Hindlimb muscle (tissue), 1 donor: ENCODE data around the gene ADAMTSL3. TPM values are rescaled to one million over a fixed set of nuclear protein-coding genes. Genes with fewer than 3 reads are reported as not detected.

ENCODE experiments used
- DNase-seq: peaks from one replicate; pipeline ENCODE4 v3.0.0-alpha.2; 2013
- polyA plus RNA-seq: library from polyadenylated mRNA; unstranded; fragments of 120-200 nt; gene quantifications from one replicate; pipeline ENCODE4 v1.2.1, GENCODE V29; 2013; ENCODE audit not compliant: insufficient read length

The ADAMTSL3 gene
- polyA plus RNA-seq, 1 donor, result 28.7 TPM

- DNase-seq, result no peak
These were observed 1.3 kb downstream of the ADAMTSL3 start for GRCh38 chr15:83655237-83655616.

- no peak for DNase-seq
These were observed 2.3 kb downstream of the ADAMTSL3 start for GRCh38 chr15:83656192-83656591.

GRCh38 chr15:83656943-83657528 is 3.1 kb downstream of the ADAMTSL3 start:
- no peak for DNase-seq

GRCh38 chr15:83657549-83657948 is 3.6 kb downstream of the ADAMTSL3 start:
- no peak for DNase-seq

- DNase-seq, result no peak
These were observed 4.8 kb downstream of the ADAMTSL3 start for GRCh38 chr15:83658430-83659416.

DNA sequence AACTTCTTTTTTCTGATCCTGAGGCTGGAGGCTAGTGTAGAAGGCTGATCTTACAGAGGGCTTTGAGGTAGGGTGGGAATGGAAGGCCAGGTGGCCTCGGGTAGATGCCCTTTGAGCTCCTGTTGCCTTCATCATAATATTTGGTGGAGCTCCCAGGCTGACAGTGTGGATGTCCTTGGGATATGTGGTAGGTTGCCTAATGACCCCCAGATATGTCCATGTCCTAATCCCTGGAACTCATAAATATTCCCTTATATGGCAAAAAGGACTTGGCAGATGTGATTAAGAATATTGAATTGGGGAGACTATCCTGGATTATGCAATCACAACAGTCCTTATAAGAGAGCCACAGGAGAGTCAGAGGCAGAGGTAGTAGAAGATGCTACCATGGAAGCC is 5.5 kb downstream of the ADAMTSL3 start:
- no peak for DNase-seq

GRCh38 chr15:83665480-83665879 is 11.6 kb downstream of the ADAMTSL3 start:
- no peak for DNase-seq

GRCh38 chr15:83670672-83671229 is 16.8 kb downstream of the ADAMTSL3 start:
- no peak for DNase-seq

DNA sequence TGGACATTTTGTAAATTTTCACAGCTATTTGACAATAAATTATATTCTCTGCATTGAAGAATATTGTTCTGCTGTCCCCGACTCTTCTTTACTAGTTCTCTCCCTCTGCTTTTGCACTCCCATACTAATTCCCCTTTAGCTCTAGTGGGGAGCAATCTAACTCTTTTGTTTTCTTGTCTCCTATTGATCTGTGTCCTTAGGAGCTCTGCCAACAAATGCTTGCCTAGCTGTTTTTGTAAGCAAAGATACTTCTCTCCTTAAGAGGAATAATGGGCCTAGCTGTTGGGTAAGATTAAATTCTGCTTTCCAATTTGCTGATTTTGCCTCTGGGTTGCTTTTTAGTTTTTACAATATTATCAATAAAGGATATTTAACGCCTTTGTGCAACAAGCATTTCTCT is 17.7 kb downstream of the ADAMTSL3 start:
- DNase-seq, result no peak

DNA sequence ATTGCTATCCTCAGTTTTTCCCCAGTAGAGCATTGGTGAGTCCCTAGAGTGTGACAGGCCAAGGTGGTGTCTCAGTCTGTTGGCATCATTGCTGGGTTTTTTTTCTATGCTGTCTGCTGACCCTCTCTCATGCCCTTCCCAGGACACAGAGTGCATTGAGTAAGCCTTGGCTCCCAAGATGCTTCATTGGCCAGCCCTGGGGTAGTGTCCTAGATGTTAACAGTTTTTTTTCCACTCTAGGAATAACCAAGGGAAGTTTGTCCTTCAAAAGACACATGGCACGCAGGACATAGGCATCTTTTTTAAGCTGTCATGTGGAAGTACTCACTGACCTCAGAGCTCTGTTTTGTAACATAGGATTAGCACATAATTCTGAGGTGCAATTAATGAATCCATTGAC is 19.5 kb downstream of the ADAMTSL3 start:
- no peak for DNase-seq

GRCh38 chr15:83682476-83683088 is 28.7 kb downstream of the ADAMTSL3 start:
- no peak for DNase-seq

- no peak for DNase-seq
These were observed 32.0 kb downstream of the ADAMTSL3 start for GRCh38 chr15:83685916-83686332.

DNA sequence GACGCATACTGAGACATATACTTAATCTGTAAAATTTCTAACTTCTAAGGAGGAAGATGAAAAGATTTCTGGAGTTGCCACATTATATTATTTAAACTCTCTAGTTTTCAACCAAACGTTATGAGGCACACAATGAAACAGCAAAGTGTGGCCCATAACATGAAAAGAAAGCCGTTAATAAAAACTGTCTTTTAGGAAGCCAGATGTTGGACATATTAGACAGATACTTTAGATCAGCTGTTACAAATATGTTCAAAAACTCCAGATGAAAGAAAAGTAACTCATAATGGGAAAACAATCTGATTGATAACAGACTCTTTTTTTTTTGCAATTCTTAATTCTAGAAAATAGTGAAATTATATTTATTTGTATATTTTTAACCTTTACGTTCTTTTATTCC is 34.3 kb downstream of the ADAMTSL3 start:
- no peak for DNase-seq

- DNase-seq, result no peak
These were observed 36.8 kb downstream of the ADAMTSL3 start for GRCh38 chr15:83690676-83691075.

DNA sequence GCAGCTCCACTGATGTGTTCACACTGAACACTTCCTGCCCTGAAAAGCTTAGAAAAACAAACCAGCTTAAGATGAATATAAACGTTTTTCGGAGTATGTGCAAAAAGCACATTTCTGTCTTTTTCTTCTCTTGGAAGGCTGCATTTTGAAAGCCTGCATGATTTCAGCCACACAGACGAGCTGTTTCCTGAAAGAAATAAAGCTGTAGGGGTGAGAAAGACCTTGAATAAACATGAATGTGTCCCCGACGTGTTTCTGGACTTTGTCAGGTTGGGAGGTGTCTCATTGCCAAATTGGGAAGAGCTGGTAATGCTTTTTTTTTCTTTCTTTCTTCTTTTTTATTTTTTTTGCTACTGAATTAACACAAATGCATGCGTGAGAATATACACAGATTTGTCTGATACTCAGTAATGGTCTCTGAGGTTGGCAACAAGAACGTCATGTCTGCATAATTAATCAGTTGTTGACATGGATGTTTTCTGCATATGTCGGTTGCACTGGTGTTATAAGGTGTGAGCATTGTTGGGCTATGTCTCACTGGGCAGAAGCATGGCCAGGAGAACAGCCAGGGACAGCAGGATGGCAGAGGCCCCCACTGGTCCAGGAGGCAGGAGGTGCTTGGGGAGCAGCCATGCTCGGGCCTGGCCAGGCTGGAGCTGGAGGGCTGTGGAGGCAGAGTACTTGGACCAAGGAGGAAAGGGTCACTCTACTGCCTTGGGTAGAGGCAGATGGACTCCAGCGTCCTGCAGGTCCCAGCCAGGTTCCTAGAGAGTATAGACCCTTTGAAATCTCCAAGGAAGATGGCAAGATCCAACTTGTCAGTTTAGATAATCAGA is 39.0 kb downstream of the ADAMTSL3 start:
- no peak for DNase-seq

GRCh38 chr15:83694015-83694414 is 40.1 kb downstream of the ADAMTSL3 start:
- DNase-seq, result no peak

- DNase-seq, result no peak
These were observed 40.6 kb downstream of the ADAMTSL3 start for GRCh38 chr15:83694536-83694935.

- no peak for DNase-seq
These were observed 41.3 kb downstream of the ADAMTSL3 start for GRCh38 chr15:83695246-83695645.

DNA sequence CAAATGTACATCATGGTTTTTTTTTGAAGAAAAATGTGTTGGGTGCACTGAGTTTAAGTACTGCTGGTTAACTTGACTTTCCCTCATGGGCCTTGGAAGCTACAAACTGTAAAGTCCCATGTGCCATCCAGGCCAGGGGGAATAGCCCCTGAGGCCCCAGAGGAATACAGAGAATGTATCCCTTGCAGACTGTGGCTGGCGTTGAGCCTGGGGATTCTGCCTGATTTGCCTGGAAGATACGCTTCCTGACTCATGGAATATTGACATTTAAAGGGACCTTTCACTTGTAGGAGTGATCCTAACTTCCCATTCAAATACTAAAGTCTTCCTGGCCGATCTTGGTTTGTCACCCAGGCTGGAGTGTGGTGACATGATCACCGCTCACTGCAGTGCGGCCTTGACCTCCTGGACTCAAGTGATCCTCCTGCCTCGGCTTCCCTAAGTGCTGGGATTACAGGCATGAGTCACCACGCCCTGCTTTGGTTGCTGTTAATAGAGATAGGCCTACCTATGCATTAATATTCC is 42.0 kb downstream of the ADAMTSL3 start:
- no peak for DNase-seq

GRCh38 chr15:83697716-83698115 is 43.8 kb downstream of the ADAMTSL3 start:
- no peak for DNase-seq

DNA sequence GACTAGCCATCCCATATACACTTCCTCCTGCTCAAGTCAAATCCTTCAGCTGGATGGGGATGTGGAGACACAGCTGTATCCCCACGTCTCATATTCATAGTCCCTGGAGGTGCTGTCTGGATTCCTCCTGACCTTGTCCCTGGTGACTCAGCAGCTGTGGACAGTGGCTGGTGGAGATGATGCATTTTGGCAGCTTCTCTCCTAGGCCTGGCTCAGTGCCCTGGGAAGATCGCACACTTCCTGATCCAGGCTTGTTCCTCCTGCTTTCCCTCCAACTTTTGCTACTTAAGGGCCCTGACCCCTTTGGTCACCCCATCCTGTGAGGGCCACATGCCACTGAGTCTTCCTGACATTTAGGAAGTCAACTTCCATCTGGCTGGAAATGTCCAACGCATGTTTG is 44.4 kb downstream of the ADAMTSL3 start:
- no peak for DNase-seq

DNA sequence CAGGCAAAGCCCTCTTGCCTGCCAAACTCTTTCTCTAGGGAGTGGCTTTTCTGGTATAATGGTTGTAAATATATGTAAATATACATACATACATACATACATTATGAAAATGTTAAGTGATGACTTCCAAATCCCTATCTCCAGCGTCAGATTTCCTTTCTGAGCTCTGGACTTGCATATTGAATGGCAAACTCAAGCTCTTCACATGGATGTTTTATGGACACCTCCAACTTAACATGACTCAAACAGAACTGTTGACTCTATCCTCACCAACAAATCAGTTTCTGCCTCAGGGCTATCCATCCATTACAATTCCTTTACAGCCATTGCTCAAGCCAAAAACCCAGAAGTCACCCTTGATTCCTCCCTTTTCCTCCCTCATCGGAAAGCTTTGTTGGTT is 45.1 kb downstream of the ADAMTSL3 start:
- DNase-seq, result no peak
